ENCODE data around the gene TUBA3D.
"Not testable (repeated sequence)": the region's sequence is repeated elsewhere in the genome, so short reads cannot be mapped to it uniquely, and the experiment has no call there.

The TUBA3D gene

DNA sequence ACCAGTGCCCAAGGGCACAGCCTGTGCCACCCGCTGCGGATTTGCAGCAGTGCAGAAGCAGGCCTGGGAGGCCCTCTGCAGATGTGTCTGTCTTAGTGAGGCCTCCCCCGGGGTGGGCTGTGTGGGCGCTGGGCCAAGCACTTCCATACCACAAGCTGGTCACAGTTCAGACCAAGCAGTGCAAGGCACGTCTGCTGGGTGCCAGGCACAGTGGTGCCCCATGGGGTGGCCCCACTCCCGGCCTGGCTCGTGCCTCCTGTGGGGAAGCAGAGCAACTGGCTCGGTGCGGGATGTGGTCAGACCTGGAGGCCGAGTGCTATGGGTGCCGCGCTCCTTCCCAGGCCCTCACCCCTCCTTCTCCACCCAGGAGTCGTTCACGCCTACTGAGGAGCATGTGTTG is 39.3 kb downstream of the TUBA3D start:
- not testable (repeated sequence) for H3K4me1 ChIP-seq (ENCODE audit: control insufficient read depth, insufficient read depth, low read length, poor library complexity, severe bottlenecking); H3K9me3 ChIP-seq (ENCODE audit: control insufficient read depth, low read length); H3K27ac ChIP-seq (ENCODE audit: insufficient read depth, low read length, poor library complexity, severe bottlenecking); DNase-seq; H3K27me3 ChIP-seq (replicated peaks; ENCODE audit: control insufficient read depth, insufficient read depth, low read length, poor library complexity, severe bottlenecking); H3K4me3 ChIP-seq (ENCODE audit: insufficient read depth, low read depth, low read length, poor library complexity, severe bottlenecking)
- peaks cover 19% of the 10 kb centered on the region for H3K36me3 ChIP-seq (ENCODE audit: control insufficient read depth, insufficient read depth, low read length)

DNA sequence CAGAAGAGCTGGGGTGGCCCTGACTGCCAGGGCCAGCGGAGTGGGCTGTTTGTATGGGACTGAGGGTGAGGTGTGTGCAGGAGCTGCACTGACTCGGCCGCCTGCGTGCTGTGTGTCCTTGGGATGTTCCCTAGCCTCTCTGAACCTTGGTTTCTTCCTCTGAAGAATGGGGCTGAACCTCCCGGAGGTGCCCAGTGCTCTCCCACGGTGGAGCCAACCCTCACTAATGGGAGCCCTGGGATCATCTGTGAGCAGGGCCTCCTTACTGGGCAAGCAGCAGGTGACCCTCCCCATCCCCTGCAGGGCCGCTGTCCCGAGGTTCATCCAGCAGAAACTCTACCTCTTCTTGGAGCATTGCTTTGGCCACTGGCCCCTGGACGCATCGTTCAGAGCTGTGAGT is 40.1 kb downstream of the TUBA3D start:
- H3K36me3 ChIP-seq (ENCODE audit: control insufficient read depth, insufficient read depth, low read length), result peaks cover 23% of the 10 kb centered on the region
- no peak for DNase-seq
- H3K4me1 ChIP-seq (ENCODE audit: control insufficient read depth, insufficient read depth, low read length, poor library complexity, severe bottlenecking), result no peaks in the 10 kb centered on the region
- H3K4me3 ChIP-seq (ENCODE audit: insufficient read depth, low read depth, low read length, poor library complexity, severe bottlenecking), result no peak overlapping the region
- no peaks in the 10 kb centered on the region for H3K27me3 ChIP-seq (replicated peaks; ENCODE audit: control insufficient read depth, insufficient read depth, low read length, poor library complexity, severe bottlenecking)
- H3K9me3 ChIP-seq (ENCODE audit: control insufficient read depth, low read length), result no peaks in the 10 kb centered on the region
- no peak overlapping the region for H3K27ac ChIP-seq (ENCODE audit: insufficient read depth, low read length, poor library complexity, severe bottlenecking)

DNA sequence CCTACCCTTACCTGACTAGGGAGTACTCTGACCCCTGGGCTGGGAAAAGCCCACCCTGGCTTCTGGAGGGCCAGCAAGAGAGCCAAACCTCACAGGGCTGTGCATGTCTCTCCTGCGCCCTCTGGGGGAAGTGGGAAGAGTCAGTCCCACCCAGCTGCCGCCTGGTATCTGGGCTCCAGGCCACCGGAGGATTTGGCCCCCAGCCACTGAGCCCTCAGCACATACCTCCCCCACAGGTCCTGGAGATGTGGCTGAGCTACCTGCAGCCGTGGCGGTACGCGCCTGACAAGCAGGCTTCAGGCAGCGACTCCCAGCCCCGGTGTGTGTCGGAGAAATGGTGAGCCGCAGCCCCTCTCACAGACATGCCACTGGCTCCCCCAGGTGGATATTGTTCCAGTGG is 40.7 kb downstream of the TUBA3D start:
- H3K36me3 ChIP-seq (ENCODE audit: control insufficient read depth, insufficient read depth, low read length), result peaks cover 23% of the 10 kb centered on the region
- H3K9me3 ChIP-seq (ENCODE audit: control insufficient read depth, low read length); DNase-seq; H3K4me3 ChIP-seq (ENCODE audit: insufficient read depth, low read depth, low read length, poor library complexity, severe bottlenecking); H3K27me3 ChIP-seq (replicated peaks; ENCODE audit: control insufficient read depth, insufficient read depth, low read length, poor library complexity, severe bottlenecking); H3K4me1 ChIP-seq (ENCODE audit: control insufficient read depth, insufficient read depth, low read length, poor library complexity, severe bottlenecking); H3K27ac ChIP-seq (ENCODE audit: insufficient read depth, low read length, poor library complexity, severe bottlenecking): not testable (repeated sequence)

DNA sequence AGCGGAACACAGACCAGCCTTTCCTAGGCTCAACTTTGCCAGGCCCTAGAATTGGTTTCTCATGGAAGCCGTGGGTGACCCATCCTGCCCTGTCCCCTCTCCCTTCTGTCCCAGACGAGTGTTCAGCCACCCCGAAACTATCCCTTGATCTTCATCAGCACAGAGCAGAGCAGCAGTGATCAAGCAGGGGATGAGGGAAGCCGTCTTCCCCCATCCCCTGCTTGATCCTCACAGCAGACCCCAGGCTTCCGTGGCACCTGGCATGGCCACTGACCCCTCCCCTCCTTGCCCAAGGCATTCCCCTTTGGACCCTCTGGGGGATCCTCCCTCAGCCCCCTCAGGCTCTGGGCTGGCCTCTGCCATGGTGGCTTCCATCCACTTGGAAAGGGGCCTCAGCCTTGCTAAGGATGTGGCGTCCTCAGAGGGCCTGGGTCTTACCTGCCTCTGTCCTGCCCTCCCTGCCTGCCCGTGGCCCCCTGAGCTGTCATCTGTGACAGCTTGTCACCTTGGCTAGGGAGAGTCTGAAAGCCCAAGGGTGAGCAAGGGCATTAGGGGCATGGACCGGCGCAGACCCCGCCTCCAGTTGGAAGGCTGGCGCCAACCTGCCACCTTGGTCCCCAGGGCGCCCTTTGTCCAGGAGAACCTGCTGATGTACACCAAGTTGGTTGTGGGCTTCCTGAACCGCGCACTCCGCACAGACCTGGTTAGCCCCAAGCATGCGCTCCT is 41.4 kb downstream of the TUBA3D start:
- Histone ChIP-seq H3K9me3 (ENCODE audit: control insufficient read depth, low read length) (no peaks in the 10 kb centered on the region), H3K27ac (ENCODE audit: insufficient read depth, low read length, poor library complexity, severe bottlenecking) (no peak overlapping the region), H3K36me3 (ENCODE audit: control insufficient read depth, insufficient read depth, low read length) (peaks cover 23% of the 10 kb centered on the region), H3K4me3 (ENCODE audit: insufficient read depth, low read depth, low read length, poor library complexity, severe bottlenecking) (no peak overlapping the region), H3K4me1 (ENCODE audit: control insufficient read depth, insufficient read depth, low read length, poor library complexity, severe bottlenecking) (no peaks in the 10 kb centered on the region), H3K27me3 (replicated peaks; ENCODE audit: control insufficient read depth, insufficient read depth, low read length, poor library complexity, severe bottlenecking) (no peaks in the 10 kb centered on the region)
- DNase-seq, result no peak

DNA sequence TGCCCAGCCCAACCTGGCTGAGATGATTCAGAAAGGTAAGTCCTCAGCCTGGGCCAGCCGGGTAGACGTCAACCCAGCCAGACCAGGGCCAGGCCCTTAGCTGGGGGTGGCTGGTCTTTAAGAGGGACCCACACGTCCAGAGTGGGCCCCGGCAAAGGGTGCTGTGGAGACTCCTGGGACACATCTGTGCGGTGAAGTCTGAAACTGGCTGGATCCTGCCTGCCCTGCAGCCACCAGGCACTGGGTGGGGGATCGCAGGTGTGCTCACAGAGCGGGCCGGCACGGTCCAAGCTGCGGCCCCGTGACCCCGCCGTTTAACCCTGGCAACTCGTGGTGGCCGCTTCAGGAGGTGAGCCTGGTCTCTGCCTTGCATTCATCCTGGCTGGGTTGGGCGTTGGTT is 41.9 kb downstream of the TUBA3D start:
- not testable (repeated sequence) for H3K4me3 ChIP-seq (ENCODE audit: insufficient read depth, low read depth, low read length, poor library complexity, severe bottlenecking); H3K27ac ChIP-seq (ENCODE audit: insufficient read depth, low read length, poor library complexity, severe bottlenecking); H3K9me3 ChIP-seq (ENCODE audit: control insufficient read depth, low read length); H3K27me3 ChIP-seq (replicated peaks; ENCODE audit: control insufficient read depth, insufficient read depth, low read length, poor library complexity, severe bottlenecking); DNase-seq; H3K4me1 ChIP-seq (ENCODE audit: control insufficient read depth, insufficient read depth, low read length, poor library complexity, severe bottlenecking)
- H3K36me3 ChIP-seq (ENCODE audit: control insufficient read depth, insufficient read depth, low read length), result peaks cover 18% of the 10 kb centered on the region

DNA sequence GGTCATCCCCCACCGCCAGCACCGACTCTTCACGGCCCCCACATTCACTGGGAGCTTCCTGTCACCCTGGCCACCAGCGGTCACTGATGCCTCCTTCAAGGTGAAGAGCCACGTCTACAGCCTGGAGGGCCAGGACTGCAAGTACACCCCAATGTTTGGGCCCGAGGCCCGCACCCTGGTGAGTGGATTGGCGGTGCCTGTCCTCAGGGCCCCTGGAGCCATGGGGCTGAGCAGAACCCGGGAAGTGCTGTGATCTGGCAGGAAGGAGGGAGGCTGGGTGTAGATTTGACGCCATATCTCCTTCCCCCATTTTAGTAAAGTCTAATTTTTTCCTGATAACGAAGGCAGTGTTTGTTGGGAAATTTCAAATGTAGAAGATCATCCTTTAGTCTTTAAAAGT is 42.6 kb downstream of the TUBA3D start:
- H3K4me3 ChIP-seq (ENCODE audit: insufficient read depth, low read depth, low read length, poor library complexity, severe bottlenecking); H3K27ac ChIP-seq (ENCODE audit: insufficient read depth, low read length, poor library complexity, severe bottlenecking); H3K4me1 ChIP-seq (ENCODE audit: control insufficient read depth, insufficient read depth, low read length, poor library complexity, severe bottlenecking); H3K27me3 ChIP-seq (replicated peaks; ENCODE audit: control insufficient read depth, insufficient read depth, low read length, poor library complexity, severe bottlenecking); H3K9me3 ChIP-seq (ENCODE audit: control insufficient read depth, low read length); DNase-seq: not testable (repeated sequence)
- peaks cover 15% of the 10 kb centered on the region for H3K36me3 ChIP-seq (ENCODE audit: control insufficient read depth, insufficient read depth, low read length)

DNA sequence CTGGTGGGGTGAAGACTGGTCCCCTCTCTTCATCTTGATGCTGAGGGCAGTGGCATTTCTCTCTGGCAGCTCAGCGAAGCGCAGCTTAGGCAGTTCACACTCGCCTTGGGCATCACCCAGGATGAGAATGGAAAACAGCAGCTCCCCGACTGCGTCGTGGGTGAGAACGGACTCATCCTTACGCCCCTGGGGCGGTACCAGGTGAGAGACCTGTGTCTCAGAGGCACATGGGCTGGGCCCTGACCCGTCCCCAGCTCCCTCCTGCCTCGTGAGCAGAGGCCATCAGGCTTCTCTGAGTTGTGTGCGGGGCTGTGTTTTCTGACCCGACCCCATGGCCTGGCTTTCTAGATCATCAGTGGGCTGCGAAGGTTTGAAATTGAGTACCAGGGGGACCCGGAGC is 43.5 kb downstream of the TUBA3D start:
- Histone ChIP-seq H3K36me3 (ENCODE audit: control insufficient read depth, insufficient read depth, low read length) (peaks cover 15% of the 10 kb centered on the region), H3K27ac (ENCODE audit: insufficient read depth, low read length, poor library complexity, severe bottlenecking) (no peak overlapping the region), H3K4me3 (ENCODE audit: insufficient read depth, low read depth, low read length, poor library complexity, severe bottlenecking) (no peak overlapping the region), H3K9me3 (ENCODE audit: control insufficient read depth, low read length) (no peaks in the 10 kb centered on the region), H3K4me1 (ENCODE audit: control insufficient read depth, insufficient read depth, low read length, poor library complexity, severe bottlenecking) (no peaks in the 10 kb centered on the region), H3K27me3 (replicated peaks; ENCODE audit: control insufficient read depth, insufficient read depth, low read length, poor library complexity, severe bottlenecking) (no peaks in the 10 kb centered on the region)
- no peak for DNase-seq

DNA sequence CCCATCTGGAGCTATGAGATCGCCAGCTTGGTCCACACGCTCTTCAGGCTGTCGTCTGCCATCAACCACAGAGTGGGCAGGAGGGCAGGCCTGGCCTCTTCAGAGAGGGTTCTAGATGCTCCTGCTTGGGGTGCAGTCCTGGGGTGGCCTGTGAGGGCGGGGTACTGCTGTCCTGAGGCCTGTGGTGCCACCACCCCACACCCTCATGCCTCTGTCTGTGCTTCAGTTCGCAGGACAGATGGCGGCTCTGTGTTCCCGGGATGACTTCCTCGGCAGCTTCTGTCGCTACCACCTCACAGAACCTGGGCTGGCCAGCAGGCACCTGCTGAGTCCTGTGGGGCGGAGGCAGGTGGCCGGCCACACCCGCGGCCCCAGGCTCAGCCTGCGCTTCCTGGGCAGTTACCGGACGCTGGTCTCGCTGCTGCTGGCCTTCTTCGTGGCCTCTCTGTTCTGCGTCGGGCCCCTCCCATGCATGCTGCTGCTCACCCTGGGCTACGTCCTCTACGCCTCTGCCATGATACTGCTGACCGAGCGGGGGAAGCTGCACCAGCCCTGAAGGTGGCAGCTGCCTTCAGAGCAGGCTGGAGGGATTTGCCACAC is 44.1 kb downstream of the TUBA3D start:
- H3K4me3 ChIP-seq (ENCODE audit: insufficient read depth, low read depth, low read length, poor library complexity, severe bottlenecking); H3K4me1 ChIP-seq (ENCODE audit: control insufficient read depth, insufficient read depth, low read length, poor library complexity, severe bottlenecking); DNase-seq; H3K27me3 ChIP-seq (replicated peaks; ENCODE audit: control insufficient read depth, insufficient read depth, low read length, poor library complexity, severe bottlenecking); H3K27ac ChIP-seq (ENCODE audit: insufficient read depth, low read length, poor library complexity, severe bottlenecking); H3K9me3 ChIP-seq (ENCODE audit: control insufficient read depth, low read length): not testable (repeated sequence)
- H3K36me3 ChIP-seq (ENCODE audit: control insufficient read depth, insufficient read depth, low read length), result peaks cover 15% of the 10 kb centered on the region

DNA sequence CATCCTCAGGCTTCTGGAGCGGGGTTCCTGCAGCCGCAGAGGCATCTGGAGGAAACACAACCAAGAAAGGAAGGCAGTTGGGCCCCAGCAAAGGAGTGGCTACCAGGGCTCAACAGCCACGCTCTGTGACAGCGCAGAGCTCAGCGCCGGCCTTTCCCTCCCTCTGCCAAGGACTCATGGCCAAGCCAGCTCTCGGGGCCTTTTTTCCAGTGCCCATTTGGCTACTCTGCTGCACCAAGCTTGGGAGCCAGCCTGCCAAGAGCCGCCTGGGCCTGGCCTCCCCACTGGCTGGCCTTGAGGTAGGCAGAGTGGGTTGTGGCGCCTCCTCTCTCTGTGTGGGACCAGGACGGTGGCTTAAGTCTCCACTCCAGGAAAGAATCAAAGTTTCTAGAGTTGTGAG is 44.6 kb downstream of the TUBA3D start:
- Histone ChIP-seq H3K4me3 (ENCODE audit: insufficient read depth, low read depth, low read length, poor library complexity, severe bottlenecking) (no peak overlapping the region), H3K4me1 (ENCODE audit: control insufficient read depth, insufficient read depth, low read length, poor library complexity, severe bottlenecking) (no peaks in the 10 kb centered on the region), H3K27ac (ENCODE audit: insufficient read depth, low read length, poor library complexity, severe bottlenecking) (no peak overlapping the region), H3K27me3 (replicated peaks; ENCODE audit: control insufficient read depth, insufficient read depth, low read length, poor library complexity, severe bottlenecking) (no peaks in the 10 kb centered on the region), H3K9me3 (ENCODE audit: control insufficient read depth, low read length) (no peaks in the 10 kb centered on the region), H3K36me3 (ENCODE audit: control insufficient read depth, insufficient read depth, low read length) (peaks cover 15% of the 10 kb centered on the region)
- no peak for DNase-seq

DNA sequence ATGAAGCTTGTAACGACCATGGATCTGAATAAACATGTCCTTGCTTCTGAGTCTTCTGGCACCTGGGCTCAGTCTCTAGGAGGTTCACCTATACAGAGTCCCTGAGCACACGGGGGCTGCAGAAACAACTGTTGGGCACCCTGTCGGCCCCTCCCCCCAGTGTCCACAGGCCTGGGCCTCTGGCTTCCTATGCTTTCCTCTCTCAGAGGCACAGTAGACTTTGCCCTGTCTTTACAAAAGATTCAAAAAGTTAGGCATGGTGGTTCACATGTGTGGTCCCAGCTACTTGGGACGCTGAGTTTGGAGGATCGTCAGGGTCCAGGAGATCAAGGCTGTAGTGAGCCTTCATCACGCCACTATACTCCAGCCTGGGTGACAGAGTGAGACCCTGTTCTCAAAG is 45.6 kb downstream of the TUBA3D start:
- H3K4me1 ChIP-seq (ENCODE audit: control insufficient read depth, insufficient read depth, low read length, poor library complexity, severe bottlenecking); H3K9me3 ChIP-seq (ENCODE audit: control insufficient read depth, low read length); DNase-seq; H3K4me3 ChIP-seq (ENCODE audit: insufficient read depth, low read depth, low read length, poor library complexity, severe bottlenecking); H3K27ac ChIP-seq (ENCODE audit: insufficient read depth, low read length, poor library complexity, severe bottlenecking); H3K27me3 ChIP-seq (replicated peaks; ENCODE audit: control insufficient read depth, insufficient read depth, low read length, poor library complexity, severe bottlenecking): not testable (repeated sequence)
- H3K36me3 ChIP-seq (ENCODE audit: control insufficient read depth, insufficient read depth, low read length), result peaks cover 15% of the 10 kb centered on the region
